CD4-positive, alpha-beta memory T cell (primary cell): ENCODE measurements around the gene ABHD11. TPM values are rescaled to one million over a fixed set of nuclear protein-coding genes. Genes with fewer than 3 reads are reported as not detected.

ENCODE experiments used
- CTCF ChIA-PET: fragments of 350-600 bp; sonication (Branson Sonifier 250); formaldehyde crosslinking; loops from one replicate; lab custom pipeline; 2021; ENCODE audit warnings: inconsistent platforms; ENCODE audit not compliant: partially characterized antibody; lab: Charles Lee
- POLR2A ChIA-PET: fragments of 350-600 bp; sonication (Branson Sonifier 250); formaldehyde crosslinking; loops from one replicate; lab custom pipeline; 2021; ENCODE audit not compliant: partially characterized antibody; lab: Charles Lee
- DNase-seq, 5 donors: peaks; one replicate each; pipeline versions ENCODE4 v3.0.0 to v3.0.0-alpha.2; 2020 to 2022; ENCODE audit warnings: mixed read lengths in 1 of 5
- H3K27ac ChIP-seq: one replicate; pipeline ENCODE4 v1.7.0; 2013; ENCODE audit warnings: low read depth, low read length
- H3K27me3 ChIP-seq: 2 replicates; pipeline ENCODE4 v1.7.0; 2013; ENCODE audit warnings: mild to moderate bottlenecking, low read length, moderate library complexity; ENCODE audit not compliant: insufficient read depth
- H3K36me3 ChIP-seq: 2 replicates; pipeline ENCODE4 v1.7.0; 2013; ENCODE audit warnings: mild to moderate bottlenecking, low read length, moderate library complexity; ENCODE audit not compliant: insufficient read depth
- H3K4me1 ChIP-seq: 2 replicates; pipeline ENCODE4 v1.7.0; 2013; ENCODE audit warnings: mild to moderate bottlenecking, low read length, moderate library complexity; ENCODE audit not compliant: insufficient read depth
- H3K4me3 ChIP-seq, 2 donors: one replicate each; pipeline ENCODE4 v1.7.0; 2013; ENCODE audit warnings: low read length in 2 of 2, mild to moderate bottlenecking in 1 of 2
- H3K9me3 ChIP-seq, 2 donors: one replicate each; pipeline ENCODE4 v1.7.0; 2013; ENCODE audit warnings: low read length in 2 of 2, control low read depth in 1 of 2; ENCODE audit not compliant: control insufficient read depth in 1 of 2
- H3K27ac Mint-ChIP-seq, 7 donors: one replicate each; pipeline ENCODE4 v1.8.0; 2020 to 2021; ENCODE audit warnings: mixed read lengths in 7 of 7, mild to moderate bottlenecking in 6 of 7, inconsistent platforms in 3 of 7, moderate library complexity in 3 of 7
- H3K27me3 Mint-ChIP-seq, 2 donors: one replicate each; pipeline ENCODE4 v1.8.0; 2020 to 2021; ENCODE audit warnings: mixed read lengths in 2 of 2
- H3K36me3 Mint-ChIP-seq, 2 donors: one replicate each; pipeline ENCODE4 v1.8.0; 2020 to 2021; ENCODE audit warnings: mixed read lengths in 2 of 2, inconsistent platforms in 1 of 2, mild to moderate bottlenecking in 1 of 2
- H3K4me1 Mint-ChIP-seq, 4 donors: one replicate each; pipeline ENCODE4 v1.8.0; 2020 to 2021; ENCODE audit warnings: mixed read lengths in 4 of 4, mild to moderate bottlenecking in 1 of 4
- H3K4me3 Mint-ChIP-seq, 8 donors: one replicate each; pipeline ENCODE4 v1.8.0; 2020 to 2021; ENCODE audit warnings: mixed read lengths in 8 of 8, mild to moderate bottlenecking in 7 of 8, moderate library complexity in 6 of 8, inconsistent platforms in 3 of 8
- H3K9me3 Mint-ChIP-seq, 8 donors: one replicate each; pipeline ENCODE4 v1.8.0; 2020 to 2021; ENCODE audit warnings: mixed read lengths in 8 of 8, mild to moderate bottlenecking in 5 of 8, inconsistent platforms in 3 of 8, moderate library complexity in 1 of 8
- intact Hi-C: fragments of 100-400 bp; cut with micrococcal nuclease; formaldehyde crosslinking; loops from one replicate; pipeline ENCODE4 v1.15.1; 2023
- polyA plus RNA-seq, 2 donors: library from polyadenylated mRNA; unstranded; fragments of 300-500 nt; fragmentation: Illumina TruSeq; gene quantifications; one replicate each; pipeline ENCODE4 v1.2.3, GENCODE V29; 2021
- total RNA-seq, 2 experiments: library from RNA; stranded (reverse); gene quantifications; one replicate each; pipeline ENCODE4 v1.2.3, GENCODE V29; 2021

Gene ABHD11
- total and polyA plus RNA-seq, 4 experiments from 2014 or later: 7.4 to 23.9 (median 17.7) TPM

- no peaks in the 10 kb centered on the region for H3K36me3 Mint-ChIP-seq
- intact Hi-C loops: no loop called here
- no peak overlapping the region for H3K4me3 Mint-ChIP-seq
- H3K9me3 Mint-ChIP-seq: peaks cover 0 to 3% (median 0%) of the 10 kb centered on the region in 8 donors
- no peak overlapping the region for H3K27ac Mint-ChIP-seq
- peaks cover 8% of the 10 kb centered on the region in 2 donors for H3K27me3 Mint-ChIP-seq
- Histone ChIP-seq H3K36me3 (no peaks in the 10 kb centered on the region), H3K9me3 (no peaks in the 10 kb centered on the region), H3K4me1 (no peaks in the 10 kb centered on the region), H3K27me3 (no peaks in the 10 kb centered on the region), H3K4me3 (no peak overlapping the region), H3K27ac (no peak overlapping the region)
- no peak for DNase-seq
- ChIA-PET POLR2A (no interaction called here), CTCF (no interaction called here)
- H3K4me1 Mint-ChIP-seq: no peaks in the 10 kb centered on the region
Observed at GRCh38 chr7:73762659-73762999, 24.0 kb upstream of the ABHD11 start.

GRCh38 chr7:73761854-73762658 is 23.5 kb upstream of the ABHD11 start:
- no peaks in the 10 kb centered on the region for H3K4me1 Mint-ChIP-seq
- H3K9me3 ChIP-seq: no peaks in the 10 kb centered on the region
- H3K27ac Mint-ChIP-seq: no peak overlapping the region
- no peaks in the 10 kb centered on the region for H3K36me3 ChIP-seq
- H3K4me1 ChIP-seq: no peaks in the 10 kb centered on the region
- no peak for DNase-seq
- no peaks in the 10 kb centered on the region for H3K27me3 ChIP-seq
- ChIA-PET POLR2A (no interaction called here), CTCF (no interaction called here)
- H3K36me3 Mint-ChIP-seq: no peaks in the 10 kb centered on the region
- H3K4me3 ChIP-seq: no peak overlapping the region
- H3K27me3 Mint-ChIP-seq: peaks cover 4 to 7% of the 10 kb centered on the region in 2 donors
- intact Hi-C loops: no loop called here
- H3K27ac ChIP-seq: no peak overlapping the region
- H3K4me3 Mint-ChIP-seq: no peak overlapping the region
- peaks cover 0 to 3% (median 0%) of the 10 kb centered on the region in 8 donors for H3K9me3 Mint-ChIP-seq

- Mint-ChIP-seq H3K9me3 (no peaks in the 10 kb centered on the region), H3K27ac (no peak overlapping the region), H3K27me3 (peaks cover 0 to 2% of the 10 kb centered on the region in 2 donors), H3K36me3 (no peaks in the 10 kb centered on the region), H3K4me1 (no peaks in the 10 kb centered on the region), H3K4me3 (no peak overlapping the region)
- no peaks in the 10 kb centered on the region for H3K4me1 ChIP-seq
- no peaks in the 10 kb centered on the region for H3K9me3 ChIP-seq
- ChIA-PET CTCF (no interaction called here), POLR2A (no interaction called here)
- H3K4me3 ChIP-seq: no peak overlapping the region
- DNase-seq: no peak
- H3K27me3 ChIP-seq: no peaks in the 10 kb centered on the region
- no peak overlapping the region for H3K27ac ChIP-seq
- no peaks in the 10 kb centered on the region for H3K36me3 ChIP-seq
- intact Hi-C loops: no loop called here
Observed at GRCh38 chr7:73758581-73759138, 20.1 kb upstream of the ABHD11 start.

GRCh38 chr7:73749931-73750776 is 11.6 kb upstream of the ABHD11 start:
- no peaks in the 10 kb centered on the region for H3K36me3 Mint-ChIP-seq
- H3K4me1 ChIP-seq: no peaks in the 10 kb centered on the region
- H3K27me3 ChIP-seq: no peaks in the 10 kb centered on the region
- H3K4me3 ChIP-seq: no peak overlapping the region
- peaks cover 3 to 5% of the 10 kb centered on the region in 2 donors for H3K27me3 Mint-ChIP-seq
- H3K36me3 ChIP-seq: no peaks in the 10 kb centered on the region
- no peaks in the 10 kb centered on the region for H3K4me1 Mint-ChIP-seq
- no peaks in the 10 kb centered on the region for H3K9me3 ChIP-seq
- no peak overlapping the region for H3K4me3 Mint-ChIP-seq
- H3K27ac Mint-ChIP-seq: no peak overlapping the region
- intact Hi-C loops: no loop called here
- ChIA-PET CTCF (no interaction called here), POLR2A (no interaction called here)
- DNase-seq: no peak
- no peak overlapping the region for H3K27ac ChIP-seq
- no peaks in the 10 kb centered on the region for H3K9me3 Mint-ChIP-seq

GRCh38 chr7:73746378-73746777 is 7.8 kb upstream of the ABHD11 start:
- Mint-ChIP-seq H3K4me1 (no peaks in the 10 kb centered on the region), H3K9me3 (no peaks in the 10 kb centered on the region), H3K27me3 (peaks cover 3% of the 10 kb centered on the region in 2 donors), H3K36me3 (no peaks in the 10 kb centered on the region), H3K27ac (no peak overlapping the region), H3K4me3 (no peak overlapping the region)
- intact Hi-C loops: no loop called here
- no peaks in the 10 kb centered on the region for H3K27me3 ChIP-seq
- no peak overlapping the region for H3K4me3 ChIP-seq
- H3K9me3 ChIP-seq: no peaks in the 10 kb centered on the region
- ChIA-PET POLR2A (no interaction called here), CTCF (no interaction called here)
- no peak for DNase-seq
- H3K36me3 ChIP-seq: no peaks in the 10 kb centered on the region
- no peak overlapping the region for H3K27ac ChIP-seq
- no peaks in the 10 kb centered on the region for H3K4me1 ChIP-seq

GRCh38 chr7:73742753-73743641 is 4.4 kb upstream of the ABHD11 start:
- H3K9me3 Mint-ChIP-seq: no peaks in the 10 kb centered on the region
- H3K4me3 Mint-ChIP-seq: no peak overlapping the region
- Histone ChIP-seq H3K4me1 (peaks cover 6% of the 10 kb centered on the region), H3K36me3 (no peaks in the 10 kb centered on the region), H3K9me3 (no peaks in the 10 kb centered on the region), H3K27me3 (no peaks in the 10 kb centered on the region), H3K4me3 (no peak overlapping the region), H3K27ac (no peak overlapping the region)
- no peaks in the 10 kb centered on the region for H3K27me3 Mint-ChIP-seq
- intact Hi-C loops: no loop called here
- peaks cover 0 to 4% of the 10 kb centered on the region in 2 donors for H3K36me3 Mint-ChIP-seq
- DNase-seq: no peak
- CTCF ChIA-PET: no interaction called here
- peaks cover under 1 to 9% (median 2%) of the 10 kb centered on the region in 4 donors for H3K4me1 Mint-ChIP-seq
- H3K27ac Mint-ChIP-seq: peak overlapping the region in 1 of 7 donors; percentile 60
- POLR2A ChIA-PET: no interaction called here
